Subcutaneous adipose tissue (tissue), 4 donors: ENCODE results near the gene REEP2. TPM values are rescaled to one million over a fixed set of nuclear protein-coding genes. Genes with fewer than 3 reads are reported as not detected.

Source experiments
- total RNA-seq, 4 donors: library from RNA; depleted of rRNA; stranded (reverse); fragments of >200 nt; gene quantifications; one replicate each; pipeline ENCODE4 v1.1.0, GENCODE V29; 2016
- TF ChIP-seq, protein P1 (sequence below): fragments of 450-650 bp; IDR thresholded peaks from one replicate; pipeline ENCODE4 v1.5.1; 2016; ENCODE audit warnings: low read depth, mild to moderate bottlenecking, control low read depth, antibody characterized with exemption, moderate library complexity

Gene REEP2
- total RNA-seq, 4 donors from 2014 or later = 0.98 to 5.9 (median 4.7) TPM

DNA sequence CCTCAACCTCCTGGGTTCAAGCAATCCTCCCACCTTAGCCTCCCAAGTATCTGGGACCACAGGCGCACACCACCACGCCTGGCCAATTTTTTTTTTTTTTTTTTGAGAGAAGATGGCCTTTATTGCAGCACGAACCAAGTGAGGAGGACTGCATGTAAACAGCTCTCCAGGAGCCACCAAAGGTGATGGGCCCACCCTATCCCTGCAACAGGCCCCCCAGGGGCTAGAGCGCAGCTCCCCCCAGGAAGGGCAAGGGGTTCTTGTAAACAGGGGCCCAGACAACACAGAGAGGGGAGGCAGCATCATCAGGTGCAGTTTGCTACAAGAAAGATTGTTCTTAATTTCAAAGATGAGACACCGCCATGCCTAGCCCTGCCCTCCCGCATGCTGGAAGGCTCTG, 13.9 kb downstream of the REEP2 start:
- TF ChIP-seq, protein P1, sequence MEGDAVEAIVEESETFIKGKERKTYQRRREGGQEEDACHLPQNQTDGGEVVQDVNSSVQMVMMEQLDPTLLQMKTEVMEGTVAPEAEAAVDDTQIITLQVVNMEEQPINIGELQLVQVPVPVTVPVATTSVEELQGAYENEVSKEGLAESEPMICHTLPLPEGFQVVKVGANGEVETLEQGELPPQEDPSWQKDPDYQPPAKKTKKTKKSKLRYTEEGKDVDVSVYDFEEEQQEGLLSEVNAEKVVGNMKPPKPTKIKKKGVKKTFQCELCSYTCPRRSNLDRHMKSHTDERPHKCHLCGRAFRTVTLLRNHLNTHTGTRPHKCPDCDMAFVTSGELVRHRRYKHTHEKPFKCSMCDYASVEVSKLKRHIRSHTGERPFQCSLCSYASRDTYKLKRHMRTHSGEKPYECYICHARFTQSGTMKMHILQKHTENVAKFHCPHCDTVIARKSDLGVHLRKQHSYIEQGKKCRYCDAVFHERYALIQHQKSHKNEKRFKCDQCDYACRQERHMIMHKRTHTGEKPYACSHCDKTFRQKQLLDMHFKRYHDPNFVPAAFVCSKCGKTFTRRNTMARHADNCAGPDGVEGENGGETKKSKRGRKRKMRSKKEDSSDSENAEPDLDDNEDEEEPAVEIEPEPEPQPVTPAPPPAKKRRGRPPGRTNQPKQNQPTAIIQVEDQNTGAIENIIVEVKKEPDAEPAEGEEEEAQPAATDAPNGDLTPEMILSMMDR = no peak

DNA sequence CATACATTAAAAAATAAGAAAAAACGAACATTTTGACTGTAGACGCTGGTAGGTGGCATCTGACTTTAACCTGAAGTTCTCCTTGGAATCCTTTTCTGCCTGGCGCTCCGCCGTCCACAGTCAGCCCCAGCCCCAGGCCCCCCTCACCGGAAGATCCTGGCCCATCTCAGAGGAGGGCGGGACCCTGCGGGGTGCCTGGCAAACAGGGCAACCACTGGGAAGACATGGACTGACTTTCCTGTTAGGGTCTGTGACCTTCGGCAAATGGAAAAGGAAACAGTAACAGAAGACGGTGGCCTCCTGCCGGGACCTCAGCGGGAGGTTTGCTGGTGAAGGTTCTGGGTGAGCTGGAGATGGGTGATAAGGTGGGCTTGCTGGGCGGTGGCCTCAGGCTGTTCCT, 14.7 kb downstream of the REEP2 start:
- TF ChIP-seq, protein P1 = no peak

DNA sequence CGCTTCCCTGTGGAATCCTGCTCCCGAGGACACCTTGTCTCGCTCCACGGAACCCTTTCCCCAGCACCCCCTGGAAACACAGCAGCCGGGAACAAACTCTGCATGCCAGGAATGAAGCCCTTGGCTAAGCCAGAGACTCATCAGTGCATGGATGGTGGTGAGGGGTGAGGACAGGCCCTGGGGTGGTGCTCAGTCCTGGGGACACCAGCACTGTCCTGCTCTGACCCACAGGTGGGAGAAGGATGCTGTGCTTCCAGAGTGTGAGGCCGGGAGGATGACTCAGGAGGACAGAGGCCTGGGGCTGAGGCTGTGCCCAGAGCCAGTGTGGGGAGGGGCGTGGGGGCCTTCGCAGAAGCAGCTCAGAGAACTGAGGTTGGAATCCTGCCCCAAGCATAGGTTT, 15.3 kb downstream of the REEP2 start:
- TF ChIP-seq, protein P1 = no peak

DNA sequence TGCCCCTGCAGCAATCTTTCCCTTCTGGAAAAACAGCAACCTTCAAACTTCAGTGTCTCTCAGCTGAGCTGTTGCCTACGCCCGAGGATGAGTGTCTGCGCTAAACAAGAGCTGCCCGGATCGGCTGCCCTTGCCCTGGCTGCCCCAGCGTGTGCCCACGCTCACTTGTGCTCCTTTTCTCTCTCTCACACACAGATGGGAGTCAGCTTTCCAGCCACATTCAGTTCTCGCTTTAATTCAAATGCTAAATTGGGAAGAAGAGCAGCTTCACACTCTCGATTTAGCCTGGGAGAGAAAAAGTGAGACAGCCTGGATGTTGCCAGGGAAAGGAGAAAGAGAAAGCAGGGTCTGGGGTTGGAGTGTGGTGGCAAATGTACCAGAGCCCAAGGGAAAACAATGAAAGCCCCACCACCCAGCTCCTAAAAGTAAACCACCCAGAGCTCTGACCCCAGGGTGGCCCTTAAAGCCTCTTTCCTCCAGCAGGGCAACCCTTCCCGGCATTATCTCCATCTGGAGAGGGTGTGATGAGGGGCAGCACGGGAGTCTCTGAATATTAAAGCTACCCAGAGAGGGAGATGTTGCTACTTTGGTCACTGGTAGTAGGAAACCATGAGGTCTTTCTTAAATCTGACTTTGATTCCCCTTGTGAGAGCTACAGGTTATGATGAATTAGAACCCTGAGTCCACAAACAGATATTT, 16.5 kb downstream of the REEP2 start:
- TF ChIP-seq, protein P1 = no peak

DNA sequence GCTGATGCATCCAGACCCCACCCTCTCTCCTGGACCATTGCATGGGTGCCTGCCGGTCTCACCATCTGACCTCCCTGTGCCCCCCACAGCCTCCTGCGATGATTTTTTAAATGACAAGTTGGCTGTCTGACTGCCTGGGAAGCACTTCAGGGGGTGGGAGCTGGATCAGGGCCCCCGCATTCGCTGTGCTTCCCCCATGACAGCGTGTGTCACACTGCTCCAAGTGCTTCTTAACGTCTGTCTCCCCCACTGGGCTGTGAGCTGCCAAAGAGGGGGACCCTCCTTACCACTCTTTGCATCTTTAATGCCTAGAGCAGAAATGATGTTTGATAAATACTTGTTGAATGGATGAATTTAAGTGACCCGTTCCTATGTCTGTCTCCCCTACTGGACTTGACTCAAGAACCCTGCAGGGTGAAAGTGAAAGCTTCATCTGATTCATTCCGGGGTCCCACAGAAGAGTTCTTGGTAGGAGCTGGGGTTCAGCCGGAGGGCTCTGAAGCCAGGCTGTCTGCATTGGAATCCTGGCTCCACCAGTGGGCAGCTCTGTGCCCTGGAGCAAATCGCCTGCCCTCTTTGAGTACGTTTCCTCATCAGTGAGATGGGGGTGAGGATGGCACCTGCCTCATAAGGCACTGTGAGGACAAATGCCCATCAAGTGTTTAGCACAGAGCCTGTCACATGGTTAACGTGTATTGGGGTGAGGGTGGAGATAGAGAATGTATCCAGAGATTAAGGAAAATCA, 18.8 kb downstream of the REEP2 start:
- TF ChIP-seq, protein P1 = no peak

DNA sequence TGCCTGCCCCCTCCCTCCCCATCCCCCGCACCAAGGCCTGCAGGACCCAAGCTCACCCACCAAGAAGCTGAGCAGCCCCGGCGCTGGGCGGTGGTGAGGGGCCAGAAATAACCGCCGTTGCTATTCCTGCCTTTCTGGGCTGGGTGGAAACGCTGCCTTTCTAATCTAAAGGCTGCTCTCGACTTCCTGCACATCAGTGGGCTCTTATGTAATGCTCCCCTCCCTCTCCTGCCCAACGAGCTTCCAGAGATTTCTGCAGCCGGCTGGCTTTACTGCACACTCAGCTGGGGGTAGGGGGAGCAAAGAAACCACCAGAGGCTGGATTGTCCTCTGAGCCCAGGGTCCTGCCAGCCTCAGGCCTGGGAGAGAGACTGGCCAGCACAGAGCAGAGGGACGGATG, 19.5 kb downstream of the REEP2 start:
- TF ChIP-seq, protein P1 = no peak

DNA sequence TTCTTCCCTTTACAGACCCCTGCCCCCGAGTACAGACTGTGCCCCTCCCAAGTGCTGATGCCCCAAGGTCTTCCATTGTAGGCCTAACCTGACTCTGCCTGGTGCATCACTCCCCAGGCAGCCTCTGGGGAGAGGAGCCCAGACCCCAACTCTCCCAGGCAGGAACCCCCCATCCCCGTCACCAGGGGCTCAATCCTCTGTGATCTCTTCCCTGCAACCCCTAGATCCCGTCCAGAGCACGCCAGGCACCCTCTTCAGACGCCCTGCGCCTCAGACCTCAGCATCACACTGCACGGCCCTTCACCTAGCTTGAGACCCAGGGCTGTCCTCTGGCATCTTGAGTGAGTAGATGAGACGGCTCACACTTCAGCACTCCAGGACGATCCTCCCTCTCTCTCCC, 20.0 kb downstream of the REEP2 start:
- TF ChIP-seq, protein P1 = no peak
